AG09309 (cell line): ENCODE data around the gene RETREG2.
"Not testable (repeated sequence)": the region's sequence is repeated elsewhere in the genome, so short reads cannot be mapped to it uniquely, and the experiment has no call there.

ENCODE experiments used
- DNase-seq: peaks from one replicate; pipeline ENCODE4 v3.0.0-alpha.2; 2010; ENCODE audit warnings: low read depth
- H3K4me3 ChIP-seq: 2 replicates; pipeline ENCODE4 v1.5.1; 2011; ENCODE audit warnings: mild to moderate bottlenecking, low read depth, low read length, moderate library complexity; ENCODE audit not compliant: control insufficient read depth
- TF ChIP-seq, protein P1 (sequence below): IDR thresholded peaks from 2 replicates; pipeline ENCODE4 v1.5.1; 2011; ENCODE audit warnings: mild to moderate bottlenecking, low read depth, low read length, inconsistent platforms; ENCODE audit not compliant: insufficient read depth, control insufficient read depth; ENCODE audit errors: missing control alignments

RETREG2 gene

DNA sequence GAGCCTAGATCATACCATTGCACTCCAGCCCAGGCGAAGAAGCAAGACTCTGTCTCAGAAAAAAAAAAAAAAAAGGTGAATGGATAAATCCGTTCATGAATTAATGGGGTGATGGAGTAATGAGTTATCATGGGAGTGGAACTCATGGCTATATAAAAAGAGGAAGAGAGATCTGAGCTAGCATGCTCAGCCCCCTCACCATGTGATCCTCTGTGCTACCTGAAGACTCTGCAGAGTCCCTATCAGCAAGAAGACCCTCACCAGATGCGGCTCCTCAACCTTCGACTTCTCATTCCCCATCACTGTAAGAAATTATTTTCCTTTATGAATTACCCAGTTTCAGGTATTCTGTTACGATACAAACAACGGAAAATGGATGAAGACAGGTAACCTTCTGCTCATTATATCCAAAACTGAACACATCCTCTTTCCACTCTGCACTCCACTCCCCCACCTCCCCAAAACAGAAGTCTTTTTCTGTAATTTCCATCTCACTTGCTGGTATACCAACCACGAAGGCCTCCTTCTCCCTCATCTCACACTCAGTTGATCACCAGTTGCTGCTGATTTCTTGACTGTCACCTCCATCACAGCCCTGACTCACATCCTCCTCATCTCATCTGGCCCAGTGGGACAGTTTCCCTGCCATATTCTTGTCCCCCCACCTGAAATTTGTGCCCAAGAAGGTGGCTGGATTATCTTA lies 8.8 kb downstream of the RETREG2 start:
- DNase-seq = no peak
- no peak overlapping the region for H3K4me3 ChIP-seq
- TF ChIP-seq, protein P1, sequence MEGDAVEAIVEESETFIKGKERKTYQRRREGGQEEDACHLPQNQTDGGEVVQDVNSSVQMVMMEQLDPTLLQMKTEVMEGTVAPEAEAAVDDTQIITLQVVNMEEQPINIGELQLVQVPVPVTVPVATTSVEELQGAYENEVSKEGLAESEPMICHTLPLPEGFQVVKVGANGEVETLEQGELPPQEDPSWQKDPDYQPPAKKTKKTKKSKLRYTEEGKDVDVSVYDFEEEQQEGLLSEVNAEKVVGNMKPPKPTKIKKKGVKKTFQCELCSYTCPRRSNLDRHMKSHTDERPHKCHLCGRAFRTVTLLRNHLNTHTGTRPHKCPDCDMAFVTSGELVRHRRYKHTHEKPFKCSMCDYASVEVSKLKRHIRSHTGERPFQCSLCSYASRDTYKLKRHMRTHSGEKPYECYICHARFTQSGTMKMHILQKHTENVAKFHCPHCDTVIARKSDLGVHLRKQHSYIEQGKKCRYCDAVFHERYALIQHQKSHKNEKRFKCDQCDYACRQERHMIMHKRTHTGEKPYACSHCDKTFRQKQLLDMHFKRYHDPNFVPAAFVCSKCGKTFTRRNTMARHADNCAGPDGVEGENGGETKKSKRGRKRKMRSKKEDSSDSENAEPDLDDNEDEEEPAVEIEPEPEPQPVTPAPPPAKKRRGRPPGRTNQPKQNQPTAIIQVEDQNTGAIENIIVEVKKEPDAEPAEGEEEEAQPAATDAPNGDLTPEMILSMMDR = no peak

DNA sequence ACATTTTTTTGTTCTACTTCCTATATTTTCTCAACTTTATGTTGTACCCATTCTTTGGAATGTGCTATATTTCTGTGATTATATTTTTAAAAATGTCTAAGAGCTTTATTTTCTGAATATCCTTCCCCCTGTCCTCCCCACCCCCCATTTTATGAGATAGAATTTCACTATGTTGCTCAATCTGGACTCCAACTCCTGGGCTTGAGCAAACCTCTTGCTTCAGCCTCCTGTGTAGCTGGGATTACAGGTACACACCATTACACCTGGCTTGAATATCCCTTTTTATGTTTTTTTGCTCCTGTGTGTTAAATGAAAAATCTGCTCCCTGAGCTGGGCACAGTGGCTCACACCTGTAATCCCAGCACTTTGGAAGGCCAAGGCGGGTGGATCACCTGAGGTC lies 19.3 kb downstream of the RETREG2 start:
- DNase-seq = no peak
- TF ChIP-seq, protein P1 = no peak
- no peak overlapping the region for H3K4me3 ChIP-seq

DNA sequence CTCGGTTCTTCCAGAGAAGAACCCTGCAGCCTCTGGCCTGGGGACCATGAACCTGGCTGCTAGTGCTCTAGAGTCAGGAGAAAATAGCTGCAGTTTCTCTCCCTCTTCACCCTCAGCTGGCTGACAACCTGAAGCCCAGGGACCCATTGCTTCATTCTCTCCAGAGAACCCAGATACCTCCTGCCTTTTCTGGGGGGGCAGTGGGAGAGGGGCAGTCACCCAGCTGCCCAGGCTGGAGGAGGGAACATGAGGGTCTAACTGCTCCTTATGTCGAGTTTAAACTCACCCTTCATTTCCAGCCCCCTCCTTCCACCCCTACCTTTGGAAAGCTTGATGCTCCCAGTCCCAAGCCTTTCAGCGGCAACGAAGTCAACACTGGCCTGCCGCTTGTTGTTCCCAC lies 20.9 kb downstream of the RETREG2 start:
- TF ChIP-seq, protein P1 = no peak
- H3K4me3 ChIP-seq = no peak overlapping the region
- DNase-seq = no peak

DNA sequence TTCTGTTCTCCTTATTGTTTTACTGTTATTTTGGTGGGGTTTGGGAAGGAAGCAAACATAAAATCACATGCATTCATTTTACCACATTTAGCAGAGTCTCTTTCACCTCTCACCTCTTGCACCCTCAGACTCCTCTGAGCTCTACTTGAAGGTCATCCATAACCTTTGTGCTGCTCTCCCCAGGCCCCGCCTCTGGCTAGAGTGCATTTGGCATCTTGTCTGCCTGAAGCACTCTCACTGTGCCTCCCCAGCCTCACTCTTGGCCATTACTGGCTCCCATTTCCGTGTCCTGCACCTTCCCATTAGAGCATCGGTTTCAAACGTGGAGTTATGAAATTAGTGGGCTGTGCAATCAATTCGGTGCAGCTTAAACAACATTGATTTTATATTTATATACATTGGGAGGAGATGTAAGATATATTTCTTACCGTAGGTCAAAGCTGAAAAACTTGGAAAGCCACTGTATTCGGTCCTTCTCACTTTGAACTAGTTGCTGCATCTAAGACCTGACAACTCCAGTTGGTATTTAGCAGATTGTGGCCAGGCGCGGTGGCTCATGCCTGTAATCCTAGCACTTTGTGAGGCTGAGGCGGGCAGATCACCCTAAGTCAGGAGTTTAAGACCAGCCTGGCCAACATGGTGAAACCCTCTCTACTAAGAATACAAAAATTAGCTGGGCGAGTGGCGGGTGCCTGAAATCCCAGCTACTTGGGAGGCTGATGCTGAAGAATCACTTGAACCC lies 21.6 kb downstream of the RETREG2 start:
- TF ChIP-seq, protein P1 = no peak
- H3K4me3 ChIP-seq = no peak overlapping the region
- no peak for DNase-seq

DNA sequence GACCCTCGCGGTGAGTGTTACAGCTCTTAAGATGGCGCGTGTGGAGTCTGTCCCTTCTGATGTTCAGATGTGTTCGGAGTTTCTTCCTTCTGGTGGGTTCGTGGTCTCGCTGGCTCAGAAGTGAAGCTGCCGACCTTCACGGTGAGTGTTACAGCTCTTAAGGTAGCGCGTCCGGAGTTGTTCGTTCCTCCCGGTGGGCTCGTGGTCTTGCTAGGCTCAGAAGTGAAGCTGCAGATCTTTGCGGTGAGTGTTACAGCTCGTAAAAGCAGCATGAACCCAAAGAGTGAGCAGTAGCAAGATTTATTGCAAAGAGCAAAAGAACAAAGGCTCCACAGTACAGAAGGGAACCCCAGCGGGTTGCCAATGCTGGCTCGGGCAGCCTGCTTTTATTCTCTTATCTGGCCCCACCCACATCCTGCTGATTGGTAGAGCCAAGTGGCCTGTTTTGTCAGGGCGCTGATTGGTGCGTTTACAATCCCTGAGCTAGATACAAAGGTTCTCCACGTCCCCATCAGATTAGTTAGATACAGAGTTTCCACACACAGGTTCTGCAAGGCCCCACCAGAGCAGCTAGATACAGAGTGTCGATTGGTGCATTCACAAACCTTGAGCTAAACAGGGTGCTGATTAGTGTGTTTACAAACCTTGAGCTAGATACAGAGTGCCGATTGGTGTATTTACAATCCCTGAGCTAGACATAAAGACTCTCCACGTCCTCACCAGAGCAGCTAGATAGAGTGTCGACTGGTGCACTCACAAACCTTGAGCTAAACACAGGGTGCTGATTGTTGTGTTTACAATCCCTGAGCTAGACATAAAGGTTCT lies 22.6 kb downstream of the RETREG2 start:
- not testable (repeated sequence) for DNase-seq, H3K4me3 ChIP-seq

DNA sequence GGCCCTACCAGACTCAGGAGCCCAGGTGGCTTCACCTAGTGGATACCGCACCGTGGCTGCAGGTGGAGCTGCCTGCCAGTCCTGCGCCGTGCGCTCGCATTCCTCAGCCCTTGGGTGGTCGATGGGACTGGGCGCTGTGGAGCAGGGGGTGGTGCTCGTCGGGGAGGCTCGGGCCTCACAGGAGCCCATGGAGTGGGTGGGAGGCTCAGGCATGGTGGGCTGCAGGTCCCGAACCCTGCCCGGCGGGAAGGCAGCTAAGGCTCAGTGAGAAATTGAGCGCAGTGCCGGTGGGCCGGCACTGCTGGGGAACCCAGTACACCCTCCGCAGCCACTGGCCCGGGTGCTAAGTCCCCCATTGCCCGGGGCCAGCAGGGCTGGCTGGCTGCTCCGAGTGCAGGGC lies 23.3 kb downstream of the RETREG2 start:
- H3K4me3 ChIP-seq, DNase-seq: not testable (repeated sequence)

DNA sequence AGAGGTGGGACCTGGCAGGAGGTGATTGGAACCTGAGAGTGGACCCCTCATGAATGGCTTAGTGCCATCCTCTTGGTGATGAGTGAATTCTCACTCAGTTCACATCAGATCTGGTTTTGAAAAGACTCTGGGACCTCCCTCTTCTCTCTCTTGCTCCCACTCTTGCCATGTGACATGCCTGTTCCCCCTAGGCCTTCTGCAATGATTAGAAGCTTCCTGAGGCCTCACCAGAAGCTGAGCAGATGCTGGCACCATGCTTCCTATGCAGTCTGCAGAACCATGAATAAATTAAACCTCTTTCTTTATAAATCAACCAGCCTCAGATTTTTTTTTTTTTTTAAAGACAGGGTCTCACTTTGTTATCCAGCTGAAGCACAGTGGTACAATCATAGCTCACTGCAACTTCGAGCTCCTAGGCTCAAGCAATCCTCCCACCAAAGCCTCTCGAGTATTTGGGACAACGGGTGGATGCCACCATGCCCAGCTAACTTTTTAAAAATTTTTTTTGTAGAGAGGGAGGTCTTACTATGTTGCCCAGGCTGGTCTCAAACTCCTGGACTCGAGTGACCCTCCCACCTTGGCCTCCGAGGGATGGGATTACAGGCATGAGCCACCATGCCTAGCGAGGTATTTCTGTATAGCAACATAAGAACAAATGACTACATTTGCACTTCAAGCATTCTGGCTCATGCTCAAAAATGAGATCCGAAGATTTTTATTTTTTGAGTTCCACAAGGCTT lies 26.5 kb downstream of the RETREG2 start:
- no peak for DNase-seq
- TF ChIP-seq, protein P1 = no peak
- H3K4me3 ChIP-seq = no peak overlapping the region
